Duodenal mucosa (tissue), 2 donors: ENCODE data around the gene SAMD8.
"Not testable (repeated sequence)": the region's sequence is repeated elsewhere in the genome, so short reads cannot be mapped to it uniquely, and the experiment has no call there.

Experiments
- H3K27ac ChIP-seq: one replicate; pipeline ENCODE4 v1.7.0; 2013; ENCODE audit warnings: low read depth, low read length
- H3K27me3 ChIP-seq, 2 donors: one replicate each; pipeline ENCODE4 v1.7.0; 2013; ENCODE audit warnings: low read length in 2 of 2, control low read depth in 1 of 2; ENCODE audit not compliant: insufficient read depth in 2 of 2, control insufficient read depth in 1 of 2
- H3K36me3 ChIP-seq, 2 donors: one replicate each; pipeline ENCODE4 v1.7.0; 2013; ENCODE audit warnings: low read length in 2 of 2, control low read depth in 1 of 2; ENCODE audit not compliant: insufficient read depth in 2 of 2, control insufficient read depth in 1 of 2
- H3K4me1 ChIP-seq, 2 donors: one replicate each; pipeline ENCODE4 v1.7.0; 2013; ENCODE audit warnings: low read length in 2 of 2, control low read depth in 1 of 2; ENCODE audit not compliant: insufficient read depth in 2 of 2, control insufficient read depth in 1 of 2
- H3K4me3 ChIP-seq, 2 donors: one replicate each; pipeline ENCODE4 v1.7.0; 2013; ENCODE audit warnings: low read length in 2 of 2, low read depth in 1 of 2
- H3K9ac ChIP-seq, 2 donors: one replicate each; pipeline ENCODE4 v1.7.0; 2013; ENCODE audit warnings: low read length in 2 of 2, low read depth in 1 of 2
- H3K9me3 ChIP-seq, 2 donors: one replicate each; pipeline ENCODE4 v1.7.0; 2013; ENCODE audit warnings: low read length in 2 of 2, control low read depth in 1 of 2; ENCODE audit not compliant: control insufficient read depth in 1 of 2

Gene SAMD8

GRCh38 chr10:75099952-75100763 is 11.3 kb upstream of the SAMD8 start:
- H3K36me3 ChIP-seq = no peaks in the 10 kb centered on the region
- no peak overlapping the region for H3K27ac ChIP-seq
- no peak overlapping the region for H3K9ac ChIP-seq
- no peaks in the 10 kb centered on the region for H3K9me3 ChIP-seq
- H3K27me3 ChIP-seq = no peaks in the 10 kb centered on the region
- peaks cover 0 to 6% of the 10 kb centered on the region in 2 donors for H3K4me1 ChIP-seq
- no peak overlapping the region for H3K4me3 ChIP-seq

DNA sequence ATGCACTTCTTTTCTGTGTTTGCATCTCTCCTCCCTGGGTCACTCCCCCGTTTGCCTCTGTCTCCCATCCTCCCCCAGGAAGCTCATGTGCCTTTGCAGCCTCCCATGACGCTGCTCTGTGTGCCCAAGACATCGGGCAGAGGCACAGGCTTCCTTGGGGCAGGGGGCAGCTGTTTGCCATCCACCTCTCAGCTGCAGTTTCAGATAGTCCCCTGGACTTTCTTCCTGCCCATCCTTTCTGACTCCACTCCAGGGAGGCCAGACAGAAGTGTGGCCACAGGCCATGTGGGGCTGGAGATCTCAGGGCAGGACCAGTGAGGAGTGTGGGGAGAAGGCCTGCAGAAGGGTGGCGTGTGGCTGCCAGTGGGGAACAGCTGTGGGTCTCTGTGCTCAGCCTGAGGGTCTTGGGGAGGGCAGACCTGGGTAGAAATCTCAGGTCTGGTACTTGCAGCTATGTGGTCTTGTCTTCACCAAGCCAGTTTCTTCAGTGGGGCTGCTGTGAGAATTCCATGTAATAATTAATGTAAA is 10.6 kb upstream of the SAMD8 start:
- Histone ChIP-seq H3K27ac (no peak overlapping the region), H3K27me3 (no peaks in the 10 kb centered on the region), H3K4me3 (no peak overlapping the region), H3K4me1 (peaks cover 0 to 6% of the 10 kb centered on the region in 2 donors), H3K9me3 (no peaks in the 10 kb centered on the region), H3K36me3 (no peaks in the 10 kb centered on the region), H3K9ac (no peak overlapping the region)

DNA sequence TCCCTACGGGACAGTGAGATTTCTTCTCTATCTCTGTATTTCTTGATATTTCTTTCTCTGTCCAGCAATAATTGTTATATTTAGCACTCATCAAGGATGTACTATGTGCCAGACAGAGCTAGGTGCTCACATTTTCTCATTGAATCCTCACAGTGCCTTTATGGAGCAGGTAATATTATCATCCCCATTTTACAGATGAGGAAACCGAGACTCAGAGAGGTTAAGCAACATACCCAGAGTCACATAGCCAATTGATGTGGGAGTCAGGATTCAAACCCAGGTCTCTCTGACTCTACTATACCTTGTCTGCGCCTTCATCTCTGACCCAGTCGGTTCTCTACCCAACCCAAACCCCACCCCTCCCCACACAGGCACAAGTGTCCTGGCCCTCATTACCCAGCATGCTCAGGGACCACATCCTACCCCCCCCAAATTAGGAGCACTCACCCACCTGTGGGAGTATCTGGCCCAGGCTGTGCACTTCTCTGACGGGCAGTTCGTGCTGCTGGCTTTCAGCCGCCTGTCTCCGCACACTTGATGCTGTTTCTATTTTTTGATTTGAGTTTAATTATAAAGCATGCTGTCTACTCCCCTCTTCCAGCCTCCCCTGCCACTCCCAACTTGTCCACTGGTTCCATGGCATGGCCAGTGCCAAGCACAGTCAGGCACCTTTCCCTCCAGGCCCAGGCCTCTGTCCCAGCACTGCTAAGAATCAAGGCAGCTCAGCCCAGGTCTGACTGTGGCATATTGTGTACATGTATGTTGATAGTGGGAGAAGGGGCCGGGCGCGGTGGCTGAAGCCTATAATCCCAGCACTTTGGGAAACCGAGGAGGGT is 9.8 kb upstream of the SAMD8 start:
- no peak overlapping the region for H3K27ac ChIP-seq
- H3K4me3 ChIP-seq = no peak overlapping the region
- no peak overlapping the region for H3K9ac ChIP-seq
- H3K27me3 ChIP-seq = no peaks in the 10 kb centered on the region
- H3K4me1 ChIP-seq = peaks cover 0 to 6% of the 10 kb centered on the region in 2 donors
- no peaks in the 10 kb centered on the region for H3K36me3 ChIP-seq
- H3K9me3 ChIP-seq = no peaks in the 10 kb centered on the region

DNA sequence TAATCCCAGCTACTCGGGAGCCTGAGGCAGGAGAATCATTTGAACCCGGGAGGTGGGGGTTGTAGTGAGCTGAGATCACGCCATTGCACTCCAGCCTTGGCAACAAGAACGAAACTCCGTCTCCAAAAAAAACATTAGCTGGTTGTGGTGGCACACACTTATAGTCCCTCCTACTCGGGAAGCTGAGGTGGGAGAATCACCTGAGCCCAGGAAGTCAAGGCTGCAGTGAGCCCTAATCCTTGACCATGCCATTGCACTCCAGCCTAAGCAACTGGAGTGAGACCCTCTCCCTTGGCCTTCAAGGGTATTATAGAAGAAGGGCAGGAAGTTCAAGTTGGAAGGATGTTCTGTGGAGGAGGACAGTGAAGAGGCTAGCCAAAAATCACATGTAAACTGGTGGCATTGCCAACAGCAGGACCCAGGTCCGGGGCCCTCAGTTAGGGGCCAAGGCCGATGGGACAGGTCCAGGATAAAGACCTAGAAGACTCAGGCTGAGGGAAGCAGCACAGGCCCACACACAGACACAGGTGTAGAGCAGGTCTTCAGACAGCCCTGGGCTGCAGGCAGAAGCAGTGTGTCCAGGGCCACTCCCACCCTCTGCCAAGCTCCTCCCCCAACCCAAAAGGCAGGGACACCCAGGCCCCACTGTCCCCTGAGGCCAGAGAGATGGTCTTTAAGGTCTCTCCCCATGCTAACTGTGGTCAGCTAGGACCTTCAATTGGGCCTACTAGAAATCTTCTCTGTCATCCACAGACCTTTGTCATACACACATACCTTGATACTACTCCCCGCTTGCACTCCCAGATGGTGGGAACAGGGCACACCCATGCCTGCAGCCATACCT is 8.4 kb upstream of the SAMD8 start:
- no peaks in the 10 kb centered on the region for H3K9me3 ChIP-seq
- no peaks in the 10 kb centered on the region for H3K27me3 ChIP-seq
- no peaks in the 10 kb centered on the region for H3K36me3 ChIP-seq
- H3K4me1 ChIP-seq = peaks cover 0 to 6% of the 10 kb centered on the region in 2 donors
- H3K4me3 ChIP-seq = no peak overlapping the region
- no peak overlapping the region for H3K9ac ChIP-seq
- H3K27ac ChIP-seq = no peak overlapping the region

DNA sequence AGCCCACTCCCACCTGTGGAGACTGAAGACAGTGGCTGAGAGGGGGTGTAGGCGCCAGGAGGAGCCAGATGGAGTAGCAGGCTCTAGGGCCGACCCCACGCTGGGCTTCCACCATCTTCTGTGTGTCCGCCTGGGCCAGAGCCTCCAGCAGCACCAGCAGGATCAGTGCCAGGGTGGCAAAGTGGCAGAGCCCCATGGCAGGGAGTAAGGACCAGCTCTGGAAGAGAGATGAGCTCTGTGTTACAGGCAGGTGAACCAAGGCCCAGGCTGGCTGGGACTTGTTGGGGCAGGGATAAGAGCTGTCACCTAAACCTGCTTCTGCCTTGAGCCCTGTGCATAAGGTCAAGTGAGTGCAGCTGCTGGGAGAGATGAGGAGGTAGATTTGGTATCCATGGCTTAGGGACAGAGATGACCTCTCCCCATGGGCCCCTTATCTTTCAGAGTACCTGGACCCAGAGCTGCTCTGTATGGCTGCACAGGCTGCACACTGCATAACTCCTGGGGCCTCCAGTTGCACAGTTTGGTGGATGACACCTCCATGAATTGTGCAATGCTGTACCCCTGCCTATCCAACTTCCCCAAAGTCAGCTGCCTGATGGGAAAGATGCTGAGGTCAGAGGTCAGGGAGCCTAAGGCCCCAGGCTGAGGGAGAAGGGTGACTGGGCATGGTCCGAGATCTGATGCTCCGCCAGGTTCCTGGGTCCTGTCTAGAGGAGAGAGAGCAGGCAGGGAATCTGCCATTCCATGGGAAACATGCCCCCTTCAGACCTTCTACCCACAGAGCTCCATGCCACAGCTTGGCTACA is 7.4 kb upstream of the SAMD8 start:
- no peak overlapping the region for H3K4me3 ChIP-seq
- H3K4me1 ChIP-seq = peaks cover 4 to 6% of the 10 kb centered on the region in 2 donors
- no peak overlapping the region for H3K9ac ChIP-seq
- no peaks in the 10 kb centered on the region for H3K9me3 ChIP-seq
- no peaks in the 10 kb centered on the region for H3K27me3 ChIP-seq
- H3K36me3 ChIP-seq = no peaks in the 10 kb centered on the region
- no peak overlapping the region for H3K27ac ChIP-seq

- no peak overlapping the region for H3K9ac ChIP-seq
- no peak overlapping the region for H3K4me3 ChIP-seq
- H3K27ac ChIP-seq = no peak overlapping the region
- no peaks in the 10 kb centered on the region for H3K36me3 ChIP-seq
- no peaks in the 10 kb centered on the region for H3K9me3 ChIP-seq
- peaks cover 4 to 5% of the 10 kb centered on the region in 2 donors for H3K4me1 ChIP-seq
- no peaks in the 10 kb centered on the region for H3K27me3 ChIP-seq
Measured at GRCh38 chr10:75104842-75105241, 6.6 kb upstream of the SAMD8 start.

- no peak overlapping the region for H3K4me3 ChIP-seq
- no peak overlapping the region for H3K9ac ChIP-seq
- H3K27me3 ChIP-seq = no peaks in the 10 kb centered on the region
- no peaks in the 10 kb centered on the region for H3K9me3 ChIP-seq
- H3K4me1 ChIP-seq = peaks cover 0 to 4% of the 10 kb centered on the region in 2 donors
- H3K36me3 ChIP-seq = no peaks in the 10 kb centered on the region
- H3K27ac ChIP-seq = no peak overlapping the region
Measured at GRCh38 chr10:75105576-75106197, 5.8 kb upstream of the SAMD8 start.

- no peak overlapping the region for H3K27ac ChIP-seq
- no peaks in the 10 kb centered on the region for H3K27me3 ChIP-seq
- H3K4me3 ChIP-seq = no peak overlapping the region
- H3K9me3 ChIP-seq = no peaks in the 10 kb centered on the region
- H3K36me3 ChIP-seq = no peaks in the 10 kb centered on the region
- H3K4me1 ChIP-seq = peaks cover 0 to 4% of the 10 kb centered on the region in 2 donors
- no peak overlapping the region for H3K9ac ChIP-seq
Measured at GRCh38 chr10:75106242-75106641, 5.2 kb upstream of the SAMD8 start.

DNA sequence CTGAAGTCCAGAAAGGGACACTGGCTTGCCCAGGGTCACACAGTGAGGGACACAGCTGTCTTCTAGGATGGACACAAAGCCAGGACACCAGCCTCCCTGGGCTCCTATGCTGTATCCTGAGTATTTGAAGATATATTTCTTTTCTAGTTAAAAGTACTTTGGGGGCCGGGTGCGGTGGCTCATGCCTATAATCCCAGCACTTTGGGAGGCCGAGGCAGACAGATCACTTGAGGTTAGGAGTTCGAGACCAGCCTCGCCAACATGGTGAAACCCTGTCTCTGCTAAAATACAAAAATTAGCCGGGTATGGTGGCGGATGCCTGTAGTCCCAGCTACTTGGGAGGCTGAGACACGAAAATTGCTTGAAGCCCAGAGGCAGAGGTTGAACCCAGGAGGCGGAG is 4.6 kb upstream of the SAMD8 start:
- not testable (repeated sequence) for H3K27ac ChIP-seq, H3K9me3 ChIP-seq, H3K27me3 ChIP-seq, H3K4me1 ChIP-seq, H3K36me3 ChIP-seq, H3K9ac ChIP-seq, H3K4me3 ChIP-seq
